Adrenal gland (tissue), 12 donors: ENCODE data around the gene RHEB. TPM values are rescaled to one million over a fixed set of nuclear protein-coding genes. Genes with fewer than 3 reads are reported as not detected.

Experiments used
- DNase-seq, 7 donors: peaks; one replicate each; pipeline ENCODE4 v3.0.0-alpha.2; 2019 to 2020
- H3K27ac ChIP-seq, 5 donors: fragments of 200-600 bp; sonication (generic) in 4 of 5; 1 replicate in 3 of 5; 2 replicates in 2 of 5; pipeline versions ENCODE4 v1.5.1 to v1.8.0; 2016 to 2020; ENCODE audit warnings: mild to moderate bottlenecking in 1 of 5
- H3K27me3 ChIP-seq: fragments of 200-600 bp; 2 replicates; pipeline ENCODE4 v1.8.0; 2021
- H3K36me3 ChIP-seq, 2 donors: fragments of 200-600 bp; replicated peaks in 1 of 2; 1 replicate in 1 of 2; 2 replicates in 1 of 2; pipeline versions ENCODE4 v1.5.1 to v1.8.0; 2018 to 2022
- H3K4me1 ChIP-seq, 2 donors: fragments of 200-600 bp; replicated peaks in 1 of 2; 1 replicate in 1 of 2; 2 replicates in 1 of 2; pipeline versions ENCODE4 v1.5.1 to v1.8.0; 2018 to 2021
- H3K4me3 ChIP-seq, 4 donors: fragments of 200-600 bp; sonication (generic) in 3 of 4; one replicate each; pipeline ENCODE4 v1.5.1; 2016 to 2018
- H3K9me3 ChIP-seq, 3 donors: fragments of 200-600 bp; sonication (generic) in 1 of 3; replicated peaks in 1 of 3; 1 replicate in 2 of 3; 2 replicates in 1 of 3; pipeline versions ENCODE4 v1.5.1 to v1.8.0; 2016 to 2021
- POLR2A ChIP-seq, 2 donors: fragments of 450-650 bp; IDR thresholded peaks; one replicate each; pipeline ENCODE4 v1.6.1; 2017; ENCODE audit warnings: antibody characterized with exemption in 2 of 2, mild to moderate bottlenecking in 2 of 2, moderate library complexity in 1 of 2
- WGBS, 4 donors: extraction: QIAGEN DNeasy Blood & Tissue Kit in 2 of 4; methylation state at CpG; one replicate each; pipeline versions ENCODE4 v1.1.5 to v1.1.7; 2013 to 2017; 5-methylcytosine and 5-hydroxymethylcytosine counted together
- intact Hi-C, 2 donors: fragments of 100-400 bp; cut with DNase I; formaldehyde crosslinking; loops; one replicate each; pipeline versions ENCODE4 v1.14.1 to v1.15.0; 2022 to 2023
- polyA plus RNA-seq, 3 donors: library from polyadenylated mRNA; stranded (reverse); fragments of 200-250 nt in 2 of 3; fragments of 350-450 nt in 1 of 3; fragmentation: Illumina TruSeq in 1 of 3; extraction: RNeasy Lipid Tissue Mini Kit (QIAGEN cat#74804) in 1 of 3; gene quantifications; one replicate each; pipeline ENCODE4 v1.2.3, GENCODE V29; 2013 to 2014
- total RNA-seq, 9 donors: library from RNA; depleted of rRNA in 4 of 9; stranded (reverse); fragments of >200 nt in 4 of 9; fragments of 120-200 nt in 1 of 9; fragmentation: NEBNext Ultra II Directional in 1 of 9; extraction: Animal tissue kit (Norgen Biotek cat#: 25700) in 1 of 9; gene quantifications; one replicate each; pipeline versions ENCODE4 v1.1.0 to v1.2.4, GENCODE V29; 2013 to 2023
- TF ChIP-seq, protein P1 (sequence below), 6 experiments: fragments of 450-650 bp in 4 of 6; fragments of 200-600 bp in 2 of 6; sonication (generic) in 1 of 6; IDR thresholded peaks; 1 replicate in 5 of 6; 2 replicates in 1 of 6; pipeline versions ENCODE4 v1.5.1 to v1.8.0; 2016 to 2021; ENCODE audit warnings: antibody characterized with exemption in 6 of 6, mild to moderate bottlenecking in 2 of 6, moderate library complexity in 1 of 6
- donor health status: healthy with polysubstance abuse.
- donor health status: Bipolar disorder and iron deficiency.
- donor health status: DM: yes; HTN: yes; CAD: no.
- donor health status: DM: no; HTN: no; CAD: no.
- donor health status: DM: no; HTN: no; CAD: no.
- donor health status: DM: yes; HTN: yes; CAD: no.

The RHEB gene
- total and polyA plus RNA-seq, 12 donors = 66.3 to 309 (median 127) TPM

- H3K27ac ChIP-seq = peak overlapping the region in 2 of 5 donors; percentile 65 to 77
- intact Hi-C loops = no loop called here
- H3K9me3 ChIP-seq = no peaks in the 10 kb centered on the region
- H3K36me3 ChIP-seq = no peaks in the 10 kb centered on the region
- TF ChIP-seq POLR2A (IDR thresholded peaks at IDR 0.05) = no peak
- TF ChIP-seq, protein P1, sequence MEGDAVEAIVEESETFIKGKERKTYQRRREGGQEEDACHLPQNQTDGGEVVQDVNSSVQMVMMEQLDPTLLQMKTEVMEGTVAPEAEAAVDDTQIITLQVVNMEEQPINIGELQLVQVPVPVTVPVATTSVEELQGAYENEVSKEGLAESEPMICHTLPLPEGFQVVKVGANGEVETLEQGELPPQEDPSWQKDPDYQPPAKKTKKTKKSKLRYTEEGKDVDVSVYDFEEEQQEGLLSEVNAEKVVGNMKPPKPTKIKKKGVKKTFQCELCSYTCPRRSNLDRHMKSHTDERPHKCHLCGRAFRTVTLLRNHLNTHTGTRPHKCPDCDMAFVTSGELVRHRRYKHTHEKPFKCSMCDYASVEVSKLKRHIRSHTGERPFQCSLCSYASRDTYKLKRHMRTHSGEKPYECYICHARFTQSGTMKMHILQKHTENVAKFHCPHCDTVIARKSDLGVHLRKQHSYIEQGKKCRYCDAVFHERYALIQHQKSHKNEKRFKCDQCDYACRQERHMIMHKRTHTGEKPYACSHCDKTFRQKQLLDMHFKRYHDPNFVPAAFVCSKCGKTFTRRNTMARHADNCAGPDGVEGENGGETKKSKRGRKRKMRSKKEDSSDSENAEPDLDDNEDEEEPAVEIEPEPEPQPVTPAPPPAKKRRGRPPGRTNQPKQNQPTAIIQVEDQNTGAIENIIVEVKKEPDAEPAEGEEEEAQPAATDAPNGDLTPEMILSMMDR (IDR thresholded peaks at IDR 0.05) = no peak
- H3K27me3 ChIP-seq = peaks cover 23% of the 10 kb centered on the region
- H3K4me3 ChIP-seq = no peak overlapping the region
- peaks cover 9 to 12% of the 10 kb centered on the region in 2 donors for H3K4me1 ChIP-seq
- WGBS, 4 donors = 69 to 81% (median 77%) methylated on average over 7 to 9 of the region's 9 CpGs
- no peak for DNase-seq
Measured at GRCh38 chr7:151436446-151437158, 83.1 kb downstream of the RHEB start.

DNA sequence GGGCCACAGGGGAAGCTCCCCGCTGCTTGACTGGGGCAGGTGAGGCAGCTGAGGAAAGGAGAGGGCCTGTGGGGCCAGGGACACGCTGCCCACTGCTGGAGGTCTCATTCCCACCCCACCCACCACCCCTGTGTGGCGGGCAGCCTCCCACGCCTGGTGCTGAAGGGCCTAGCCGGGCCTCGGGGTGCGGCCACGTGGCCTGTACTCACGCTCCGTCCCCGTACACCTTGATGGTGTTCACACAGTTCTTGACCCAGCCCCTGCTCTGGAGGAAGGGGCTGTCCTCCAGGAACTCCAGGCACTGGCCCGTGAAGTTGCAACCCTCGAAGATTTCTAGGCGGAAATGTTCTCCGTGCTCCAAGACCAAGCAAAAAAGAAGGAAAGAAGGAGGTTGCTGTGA is 83.7 kb downstream of the RHEB start:
- Histone ChIP-seq H3K4me1 (peaks cover 8 to 9% of the 10 kb centered on the region in 2 donors), H3K27me3 (peaks cover 23% of the 10 kb centered on the region), H3K4me3 (no peak overlapping the region), H3K9me3 (no peaks in the 10 kb centered on the region), H3K27ac (peak overlapping the region in 2 of 5 donors; percentile 65 to 72), H3K36me3 (no peaks in the 10 kb centered on the region)
- TF ChIP-seq POLR2A (IDR thresholded peaks at IDR 0.05) = no peak
- TF ChIP-seq, protein P1 (IDR thresholded peaks at IDR 0.05) = no peak
- DNase-seq = no peak
- WGBS, 4 donors = 87 to 97% (median 93%) methylated on average over 7 to 15 of the region's 15 CpGs
- intact Hi-C loops = no loop called here

- H3K9me3 ChIP-seq = no peaks in the 10 kb centered on the region
- H3K36me3 ChIP-seq = no peaks in the 10 kb centered on the region
- peaks cover 23% of the 10 kb centered on the region for H3K27me3 ChIP-seq
- peaks cover 6 to 9% of the 10 kb centered on the region in 2 donors for H3K4me1 ChIP-seq
- DNase-seq = no peak
- H3K4me3 ChIP-seq = no peak overlapping the region
- intact Hi-C loops = no loop called here
- no peak for TF ChIP-seq POLR2A (IDR thresholded peaks at IDR 0.05)
- TF ChIP-seq, protein P1 (IDR thresholded peaks at IDR 0.05) = no peak
- WGBS, 4 donors = 87 to 93% (median 90%) methylated on average over 12 to 20 of the region's 20 CpGs
- peak overlapping the region in 1 of 5 donors; percentile 72 for H3K27ac ChIP-seq
Measured at GRCh38 chr7:151435103-151435916, 84.4 kb downstream of the RHEB start.

DNA sequence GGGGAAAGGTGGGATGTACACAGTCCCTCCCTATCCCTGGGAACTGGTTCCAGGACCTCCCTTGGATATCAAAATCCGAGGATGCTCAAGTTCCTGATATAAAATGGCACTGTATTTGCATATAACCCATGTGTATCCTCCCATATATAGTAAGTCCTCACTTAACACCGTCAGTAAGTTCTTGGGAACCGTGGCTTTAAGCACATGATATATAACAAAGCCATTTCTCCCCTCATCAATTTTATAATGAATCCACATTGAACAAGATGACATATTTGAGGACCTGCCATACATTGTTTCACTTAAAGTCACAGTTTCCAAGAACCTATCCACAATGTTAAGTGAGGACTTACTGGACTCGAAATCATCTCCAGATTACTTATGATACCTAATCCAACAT is 85.1 kb downstream of the RHEB start:
- H3K27me3 ChIP-seq = peaks cover 17% of the 10 kb centered on the region
- 77 to 92% (median 91%) methylated on average over 4 of the region's 4 CpGs for WGBS, 4 donors
- no peaks in the 10 kb centered on the region for H3K9me3 ChIP-seq
- DNase-seq = no peak
- H3K36me3 ChIP-seq = no peaks in the 10 kb centered on the region
- TF ChIP-seq POLR2A (IDR thresholded peaks at IDR 0.05) = no peak
- TF ChIP-seq, protein P1 (IDR thresholded peaks at IDR 0.05) = no peak
- peaks cover under 1 to 2% of the 10 kb centered on the region in 2 donors for H3K4me1 ChIP-seq
- H3K4me3 ChIP-seq = no peak overlapping the region
- H3K27ac ChIP-seq = no peak overlapping the region
- intact Hi-C loops = no loop called here
